ENCODE results near the gene SOX13.
A peak's percentile ranks its signal among the peaks of the same experiment; 100 is the strongest.

The SOX13 gene

DNA sequence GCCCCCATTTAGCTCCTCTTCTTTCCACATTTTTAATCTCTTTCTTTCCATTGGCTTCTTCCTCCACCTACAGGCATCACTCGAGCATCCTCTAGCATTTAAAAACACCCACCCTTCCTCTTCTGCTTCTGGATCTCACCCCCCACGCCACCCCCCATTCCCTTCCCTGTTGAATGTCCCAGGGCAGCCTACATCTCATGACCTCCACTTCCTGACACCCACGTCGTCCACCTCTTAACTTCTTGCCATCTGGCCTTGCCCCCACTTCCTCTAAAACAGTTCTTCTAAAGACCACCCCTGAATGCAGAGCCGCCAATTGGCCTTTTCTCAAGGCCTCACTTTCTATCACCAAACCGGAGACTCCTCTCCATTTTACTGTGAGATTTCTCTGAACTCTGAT is 85.0 kb downstream of the SOX13 start:
- TF ChIP-seq, protein P1, sequence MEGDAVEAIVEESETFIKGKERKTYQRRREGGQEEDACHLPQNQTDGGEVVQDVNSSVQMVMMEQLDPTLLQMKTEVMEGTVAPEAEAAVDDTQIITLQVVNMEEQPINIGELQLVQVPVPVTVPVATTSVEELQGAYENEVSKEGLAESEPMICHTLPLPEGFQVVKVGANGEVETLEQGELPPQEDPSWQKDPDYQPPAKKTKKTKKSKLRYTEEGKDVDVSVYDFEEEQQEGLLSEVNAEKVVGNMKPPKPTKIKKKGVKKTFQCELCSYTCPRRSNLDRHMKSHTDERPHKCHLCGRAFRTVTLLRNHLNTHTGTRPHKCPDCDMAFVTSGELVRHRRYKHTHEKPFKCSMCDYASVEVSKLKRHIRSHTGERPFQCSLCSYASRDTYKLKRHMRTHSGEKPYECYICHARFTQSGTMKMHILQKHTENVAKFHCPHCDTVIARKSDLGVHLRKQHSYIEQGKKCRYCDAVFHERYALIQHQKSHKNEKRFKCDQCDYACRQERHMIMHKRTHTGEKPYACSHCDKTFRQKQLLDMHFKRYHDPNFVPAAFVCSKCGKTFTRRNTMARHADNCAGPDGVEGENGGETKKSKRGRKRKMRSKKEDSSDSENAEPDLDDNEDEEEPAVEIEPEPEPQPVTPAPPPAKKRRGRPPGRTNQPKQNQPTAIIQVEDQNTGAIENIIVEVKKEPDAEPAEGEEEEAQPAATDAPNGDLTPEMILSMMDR (conservative IDR thresholded peaks at IDR 0.05), result no peak
- no peak for TF ChIP-seq ZFX (IDR thresholded peaks at IDR 0.05)
- no peak overlapping the region for H3K27ac ChIP-seq

DNA sequence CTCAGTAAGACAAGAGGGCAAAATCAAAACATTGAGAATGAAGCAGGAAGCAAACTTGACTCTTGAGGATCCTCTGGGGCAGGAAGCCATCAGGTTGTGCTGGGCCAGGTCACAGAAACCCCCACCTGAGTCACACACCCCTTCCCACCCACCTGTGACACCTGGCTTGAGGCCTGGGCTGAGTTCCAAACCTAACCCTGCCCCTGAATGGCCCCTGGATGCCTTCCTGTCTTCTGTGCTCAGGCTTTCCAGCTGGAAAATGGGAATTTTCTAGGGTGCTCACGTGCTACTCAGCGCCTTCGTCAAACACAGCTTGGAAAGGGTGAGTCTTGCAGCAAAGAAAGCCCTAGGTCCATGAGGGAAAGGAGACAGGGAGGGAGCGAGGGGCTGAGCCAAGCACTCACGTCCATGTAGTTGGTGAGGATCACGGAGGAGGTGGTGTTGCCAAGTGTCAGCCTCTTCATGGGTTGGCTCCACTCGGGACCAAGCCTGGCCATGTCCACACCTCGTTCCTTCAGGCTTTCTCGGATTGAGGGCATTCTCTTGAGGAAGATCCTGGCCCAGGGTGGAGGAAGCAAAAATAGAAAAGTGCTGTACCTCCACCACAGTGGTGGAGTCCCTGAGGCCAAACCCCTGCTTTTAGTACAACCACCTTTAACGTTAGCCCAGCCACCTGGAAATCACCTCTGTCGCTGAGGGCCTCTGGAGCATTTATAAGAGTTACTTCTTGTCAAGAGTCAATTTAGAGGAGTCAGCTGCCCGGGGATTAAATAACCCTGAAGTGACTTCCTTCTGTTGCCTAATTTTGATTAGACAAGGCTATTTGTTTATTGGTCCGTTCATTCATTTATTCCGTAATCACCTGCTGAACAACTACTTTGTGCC is 88.9 kb downstream of the SOX13 start:
- peak overlapping the region; percentile 25 for H3K27ac ChIP-seq
- TF ChIP-seq ZFX (IDR thresholded peaks at IDR 0.05), result no peak
- TF ChIP-seq, protein P1 (conservative IDR thresholded peaks at IDR 0.05), result no peak; the same call in 1 of the 2 replicates

GRCh38 chr1:204162494-204163074 is 89.7 kb downstream of the SOX13 start:
- H3K27ac ChIP-seq, result no peak overlapping the region
- TF ChIP-seq, protein P1 (conservative IDR thresholded peaks at IDR 0.05), result peak; percentile 100
- no peak for TF ChIP-seq ZFX (IDR thresholded peaks at IDR 0.05)

DNA sequence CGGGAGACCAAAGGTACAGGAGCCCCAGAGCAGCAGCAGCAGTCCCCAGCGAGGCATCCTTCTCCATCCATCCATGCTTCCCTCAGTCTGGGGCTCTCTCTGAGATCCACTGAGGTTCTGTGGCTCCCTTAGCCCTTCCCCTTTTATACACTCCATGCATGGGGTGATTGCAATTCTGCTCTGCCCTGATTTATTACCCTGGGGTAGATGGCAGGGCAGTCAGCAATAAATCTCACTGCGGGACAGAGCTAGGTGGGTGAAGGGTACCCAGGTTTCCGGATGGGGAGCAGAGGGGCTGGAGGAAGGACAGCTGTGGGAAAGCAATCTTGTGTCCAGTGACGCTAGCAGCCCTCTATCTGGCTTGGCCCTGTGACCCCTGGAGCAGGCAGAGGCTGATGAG is 93.3 kb downstream of the SOX13 start, which contains the start of gene REN:
Gene REN, minus strand, starts transcription at position 119 of the 400 bp plus-strand sequence. Its CDS starts 44 bp downstream, at position 75.
- TF ChIP-seq ZFX (IDR thresholded peaks at IDR 0.05), result no peak
- TF ChIP-seq, protein P1 (conservative IDR thresholded peaks at IDR 0.05), result no peak
- no peak within 1 kb of the TSS for H3K27ac ChIP-seq

GRCh38 chr1:204167730-204168129 is 94.8 kb downstream of the SOX13 start:
- H3K27ac ChIP-seq, result no peak overlapping the region
- TF ChIP-seq ZFX (IDR thresholded peaks at IDR 0.05), result no peak
- TF ChIP-seq, protein P1 (conservative IDR thresholded peaks at IDR 0.05), result no peak

DNA sequence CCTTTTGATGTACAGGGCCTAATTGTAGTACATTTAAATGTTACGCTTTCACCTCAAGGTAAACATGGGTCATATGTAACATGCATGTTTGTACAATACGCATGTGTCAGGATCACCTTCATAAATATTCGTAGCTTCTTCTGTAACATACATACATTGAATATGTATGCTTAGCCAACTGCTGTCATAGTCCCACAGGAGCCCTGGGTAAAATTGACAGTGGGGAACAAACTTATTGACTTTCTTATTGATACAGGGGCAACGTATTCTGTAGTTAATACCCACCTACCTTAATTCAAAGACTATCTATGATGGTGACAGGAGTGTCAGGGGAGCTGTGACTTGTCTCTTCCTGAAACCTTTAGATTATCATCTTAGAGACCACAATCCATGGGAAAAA is 96.9 kb downstream of the SOX13 start:
- H3K27ac ChIP-seq, result no peak overlapping the region
- TF ChIP-seq ZFX (IDR thresholded peaks at IDR 0.05), result no peak
- TF ChIP-seq, protein P1 (conservative IDR thresholded peaks at IDR 0.05), result no peak
